ENCODE data around the gene ZNRD2.
A peak's percentile ranks its signal among the peaks of the same experiment; 100 is the strongest.

Gene ZNRD2

GRCh38 chr11:65574109-65574810 is 4.0 kb downstream of the ZNRD2 start:
- DNase-seq = peak; percentile 94 to 96

DNA sequence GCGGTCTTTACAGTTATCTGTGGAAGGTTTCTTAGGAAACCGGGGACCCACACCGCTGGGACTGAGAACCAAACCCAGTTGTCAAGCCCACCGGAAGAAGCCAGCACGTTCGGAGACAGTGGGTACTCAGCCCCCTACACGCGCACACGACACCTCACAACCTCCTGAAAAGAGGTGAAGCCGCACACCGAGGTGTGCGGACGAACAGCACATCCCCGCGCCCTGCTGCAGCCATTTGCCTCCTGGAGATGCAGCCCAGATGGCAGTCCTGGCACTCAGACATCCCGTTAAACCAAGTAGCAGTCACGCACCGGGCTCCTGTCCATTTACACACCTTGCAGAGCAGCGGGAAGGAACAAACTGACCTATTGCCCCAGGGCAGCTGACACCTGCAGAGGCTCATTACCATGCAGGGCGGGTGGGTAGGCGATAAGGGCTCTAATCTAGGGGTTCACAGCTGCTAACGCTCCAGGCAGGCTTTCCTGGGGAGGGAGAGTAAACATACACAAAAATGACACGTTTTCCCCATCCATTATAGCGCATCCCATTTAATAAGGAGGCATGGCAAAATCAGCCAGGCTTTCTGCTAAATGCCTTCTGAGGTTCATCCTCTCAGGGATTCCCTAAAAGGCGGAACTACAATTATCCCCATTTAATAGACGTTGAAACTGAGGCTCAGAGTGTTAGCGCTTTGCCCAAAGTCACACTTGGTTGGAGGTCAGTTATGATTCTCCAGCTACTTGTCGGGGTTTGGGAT is 4.7 kb downstream of the ZNRD2 start:
- DNase-seq = no peak

DNA sequence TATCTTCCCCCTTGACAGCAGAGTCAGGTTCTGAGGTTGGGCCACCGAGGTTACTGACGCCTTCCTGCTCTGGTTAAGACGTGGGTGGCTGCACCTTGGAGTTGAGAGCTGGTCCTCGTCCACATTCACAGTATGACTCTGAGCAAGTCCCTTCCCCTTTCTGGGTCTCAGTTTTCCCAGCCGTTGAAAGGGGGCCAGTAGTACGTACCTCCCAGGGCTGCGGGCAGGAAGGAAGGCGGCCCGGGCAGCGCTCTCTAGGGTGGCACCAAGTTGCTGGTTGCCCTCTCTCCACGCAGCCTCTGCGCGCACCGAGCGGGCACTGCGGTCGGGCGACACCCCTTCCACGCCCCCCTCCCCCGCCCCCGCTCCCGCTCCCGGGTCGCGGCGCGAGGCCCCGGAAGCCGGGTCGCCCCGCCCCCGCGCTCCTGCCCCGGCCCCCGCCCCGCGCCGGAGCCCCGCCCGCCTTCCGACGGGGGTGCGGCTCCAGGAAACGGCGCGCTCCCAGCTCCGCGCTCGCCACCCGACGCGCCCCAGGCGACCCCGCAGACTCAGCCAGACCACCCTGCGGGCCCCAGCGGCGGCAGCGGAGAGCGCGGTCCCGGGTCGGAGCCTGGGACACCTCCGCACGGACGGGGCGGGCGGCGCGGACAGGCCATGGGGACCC is 5.4 kb downstream of the ZNRD2 start, which contains the start of gene EHBP1L1:
Gene EHBP1L1, plus strand, starts transcription at position 486 of the 664 bp plus-strand sequence. CDS start 250 bp downstream, outside the sequence.
- DNase-seq = peak; percentile 80 to 83

GRCh38 chr11:65576232-65576866 is 6.1 kb downstream of the ZNRD2 start:
- DNase-seq = peak in 1 of 2 experiments; percentile 53

- DNase-seq = peak; percentile 58 to 69
Observed at GRCh38 chr11:65576867-65577755, 6.8 kb downstream of the ZNRD2 start.

GRCh38 chr11:65577756-65578109 is 7.5 kb downstream of the ZNRD2 start:
- DNase-seq = no peak

- DNase-seq = no peak
Observed at GRCh38 chr11:65578134-65578533, 7.9 kb downstream of the ZNRD2 start.

DNA sequence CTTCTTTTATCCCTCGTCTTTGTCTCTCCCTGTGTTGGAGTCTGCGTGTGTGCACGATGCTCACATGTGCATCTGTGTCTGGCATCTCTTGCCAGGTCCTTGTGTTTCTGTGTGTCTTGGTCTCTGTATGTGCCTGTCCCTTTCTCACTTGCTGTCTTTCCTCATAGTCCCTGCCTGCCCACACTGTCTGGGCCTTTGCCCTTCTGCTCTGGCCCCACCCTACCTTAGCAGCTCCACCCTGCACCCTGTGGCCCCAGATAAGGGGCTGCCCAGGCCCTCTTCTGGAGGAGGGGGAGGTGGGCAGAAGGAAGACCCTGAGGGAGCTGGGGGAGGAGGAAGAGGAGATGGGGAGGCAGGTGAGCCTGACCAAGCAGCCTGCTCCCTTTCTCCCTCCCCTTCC is 8.4 kb downstream of the ZNRD2 start:
- no peak for DNase-seq

GRCh38 chr11:65579291-65579690 is 9.0 kb downstream of the ZNRD2 start:
- DNase-seq = no peak

- DNase-seq = no peak
Observed at GRCh38 chr11:65580031-65580692, 9.9 kb downstream of the ZNRD2 start.

DNA sequence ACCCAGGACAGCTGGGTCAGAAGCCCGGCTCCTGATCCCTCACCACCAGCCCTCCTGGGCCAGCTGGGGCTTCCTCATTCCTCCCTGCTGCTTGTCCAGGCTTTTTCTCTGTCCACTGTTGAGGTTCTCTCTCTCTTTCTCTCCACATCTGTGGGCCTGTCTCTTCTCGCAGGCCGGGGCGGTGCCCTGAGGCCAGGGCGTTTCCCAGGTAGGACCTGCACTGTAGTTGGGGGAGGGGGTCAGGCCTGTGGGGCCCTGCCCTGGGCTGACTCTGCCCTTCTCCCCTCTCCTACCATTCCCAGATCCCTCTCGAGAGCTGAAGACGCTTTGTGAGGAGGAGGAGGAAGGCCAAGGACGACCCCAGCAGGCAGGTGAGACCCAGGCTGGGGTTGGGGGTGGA is 10.5 kb downstream of the ZNRD2 start:
- DNase-seq = no peak

GRCh38 chr11:65581928-65582327 is 11.7 kb downstream of the ZNRD2 start:
- DNase-seq = no peak

DNA sequence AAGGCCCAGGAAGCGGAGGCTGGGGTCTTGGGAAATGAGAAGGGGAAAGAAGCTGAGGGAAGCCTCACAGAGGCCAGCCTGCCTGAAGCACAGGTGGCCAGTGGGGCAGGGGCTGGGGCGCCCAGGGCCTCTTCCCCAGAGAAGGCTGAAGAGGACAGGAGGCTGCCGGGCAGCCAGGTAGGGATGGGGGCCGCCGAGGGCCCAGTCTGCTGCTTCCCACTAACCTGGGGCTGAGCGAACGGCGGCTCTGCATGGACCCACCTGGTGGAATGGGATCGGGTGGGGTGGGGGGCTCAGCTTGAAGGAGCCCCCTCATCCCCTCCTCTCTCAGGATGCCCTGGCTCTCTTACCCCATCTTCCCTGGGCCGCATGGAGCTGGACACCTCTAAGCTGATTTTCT is 13.3 kb downstream of the ZNRD2 start:
- no peak for DNase-seq

DNA sequence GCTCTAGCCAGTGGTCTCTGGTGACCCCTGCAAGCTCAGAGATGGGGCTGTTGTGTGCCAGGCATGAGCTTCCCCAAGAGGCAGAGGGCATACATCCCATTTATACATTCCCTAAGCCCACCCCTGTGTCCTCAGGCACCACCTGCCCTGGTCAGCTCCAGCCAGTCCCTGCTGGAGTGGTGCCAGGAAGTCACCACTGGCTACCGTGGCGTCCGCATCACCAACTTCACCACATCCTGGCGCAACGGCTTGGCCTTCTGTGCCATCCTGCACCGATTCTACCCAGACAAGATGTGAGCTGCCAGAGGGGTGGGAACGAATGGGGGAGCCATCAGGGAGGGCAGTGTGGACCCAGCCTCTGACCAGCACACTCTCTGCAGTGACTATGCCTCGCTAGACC is 13.8 kb downstream of the ZNRD2 start:
- no peak for DNase-seq

DNA sequence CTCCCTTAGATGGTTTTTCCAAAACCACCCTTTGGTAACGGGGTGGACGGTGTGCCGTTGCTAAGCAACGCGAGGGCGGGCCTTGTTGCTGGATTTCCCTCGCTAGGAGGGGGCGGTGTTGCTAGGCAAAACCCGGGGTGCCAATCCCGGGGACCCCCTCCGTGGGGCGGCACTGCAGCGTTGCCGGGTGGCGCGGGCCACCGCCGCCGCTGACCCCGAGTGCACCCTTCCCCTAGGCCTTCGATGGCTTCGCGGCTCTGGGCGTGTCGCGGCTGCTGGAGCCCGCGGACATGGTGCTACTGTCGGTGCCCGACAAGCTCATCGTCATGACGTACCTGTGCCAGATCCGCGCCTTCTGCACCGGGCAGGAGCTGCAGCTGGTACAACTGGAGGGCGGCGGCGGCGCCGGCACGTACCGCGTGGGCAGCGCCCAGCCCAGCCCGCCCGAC is 14.5 kb downstream of the ZNRD2 start:
- no peak for DNase-seq

DNA sequence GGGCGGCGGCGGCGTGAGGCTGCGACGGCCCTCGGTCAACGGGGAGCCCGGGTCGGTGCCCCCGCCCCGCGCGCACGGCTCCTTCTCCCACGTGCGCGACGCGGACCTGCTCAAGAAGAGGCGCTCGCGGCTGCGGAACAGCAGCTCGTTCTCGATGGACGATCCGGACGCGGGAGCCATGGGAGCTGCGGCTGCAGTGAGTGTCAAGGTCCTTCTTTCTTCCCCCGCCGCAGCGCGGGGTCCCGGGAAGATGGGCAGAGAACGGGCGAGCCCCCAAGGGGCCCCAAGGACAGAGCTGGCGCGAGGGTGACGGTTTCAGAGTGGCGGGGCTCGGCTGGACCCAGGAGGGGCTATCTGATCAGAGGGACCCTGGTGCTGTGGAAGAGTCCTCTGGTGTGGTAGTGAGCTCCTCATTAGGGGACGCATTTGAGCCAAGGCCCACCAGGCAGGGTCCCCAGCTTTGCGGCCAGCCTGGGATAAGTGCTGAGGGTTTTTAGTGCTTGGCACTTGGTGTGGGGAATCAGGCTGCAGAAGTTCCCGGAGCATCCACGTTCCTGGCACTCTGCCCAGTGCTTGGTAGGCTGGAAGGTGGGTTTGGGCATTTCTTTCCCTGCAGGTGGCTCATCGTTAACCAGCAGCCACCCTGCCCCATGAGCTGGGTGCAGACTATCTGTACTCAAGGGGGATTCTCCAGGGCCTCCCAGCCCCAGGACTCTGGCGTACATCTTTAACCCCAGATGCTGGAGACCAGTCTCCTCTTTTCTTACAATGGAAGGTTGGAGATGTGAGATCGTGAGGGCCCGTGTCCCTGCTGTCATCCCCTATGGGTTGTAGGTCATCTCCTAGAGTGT is 15.3 kb downstream of the ZNRD2 start:
- no peak for DNase-seq

DNA sequence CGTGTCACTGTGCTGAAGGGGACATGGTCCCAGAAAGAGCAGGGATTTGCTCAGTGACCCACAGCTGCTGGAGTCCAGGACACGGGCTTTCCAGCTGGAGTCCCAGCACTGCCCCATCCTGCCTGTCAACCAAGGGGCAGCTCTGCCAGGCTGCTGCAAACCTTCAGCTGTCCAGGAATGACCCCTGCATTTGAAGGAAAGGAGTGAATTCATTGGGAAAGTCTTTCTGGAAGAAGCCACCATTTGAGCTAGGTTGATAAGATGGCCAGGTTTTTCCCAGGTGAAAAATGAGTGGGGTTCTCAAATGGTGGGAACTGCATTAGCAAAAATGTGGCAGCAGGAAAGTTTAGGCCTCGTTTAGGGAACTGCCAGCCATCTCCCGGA is 16.0 kb downstream of the ZNRD2 start:
- no peak for DNase-seq

GRCh38 chr11:65586676-65587075 is 16.4 kb downstream of the ZNRD2 start:
- no peak for DNase-seq

- DNase-seq = peak; percentile 79 to 87
Observed at GRCh38 chr11:65588199-65589054, 18.1 kb downstream of the ZNRD2 start.
